ENCODE measurements around the gene ALMS1. TPM values are rescaled to one million over a fixed set of nuclear protein-coding genes. Genes with fewer than 3 reads are reported as not detected.
"Not testable (repeated sequence)": the region's sequence is repeated elsewhere in the genome, so short reads cannot be mapped to it uniquely, and the experiment has no call there.

Gene ALMS1
- polyA plus RNA-seq, 1 donor, result 45.2 TPM

GRCh38 chr2:73624036-73624435 lies 238.4 kb downstream of the ALMS1 start:
- DNase-seq, result not testable (repeated sequence)

DNA sequence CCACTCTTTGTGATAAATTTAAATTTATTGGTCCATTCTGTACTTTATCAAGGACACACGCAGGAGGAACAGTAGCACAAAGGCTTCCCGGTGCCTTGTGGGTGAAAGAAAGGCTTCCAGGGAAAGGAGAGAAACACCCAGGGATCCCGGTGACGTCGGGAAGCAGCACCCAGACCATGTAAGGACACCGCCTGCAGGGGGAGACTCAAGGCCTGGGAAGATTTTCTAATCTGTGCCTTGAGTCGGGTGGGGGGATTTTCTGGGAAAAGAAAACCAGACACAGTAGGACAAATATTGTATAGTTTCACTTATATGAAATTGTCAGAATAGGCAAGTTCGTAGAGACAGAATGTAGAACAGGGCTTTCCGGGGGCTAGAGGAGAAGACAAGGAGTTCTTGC lies 239.0 kb downstream of the ALMS1 start:
- not testable (repeated sequence) for DNase-seq

GRCh38 chr2:73626237-73626636 lies 240.6 kb downstream of the ALMS1 start:
- DNase-seq, result not testable (repeated sequence)

DNA sequence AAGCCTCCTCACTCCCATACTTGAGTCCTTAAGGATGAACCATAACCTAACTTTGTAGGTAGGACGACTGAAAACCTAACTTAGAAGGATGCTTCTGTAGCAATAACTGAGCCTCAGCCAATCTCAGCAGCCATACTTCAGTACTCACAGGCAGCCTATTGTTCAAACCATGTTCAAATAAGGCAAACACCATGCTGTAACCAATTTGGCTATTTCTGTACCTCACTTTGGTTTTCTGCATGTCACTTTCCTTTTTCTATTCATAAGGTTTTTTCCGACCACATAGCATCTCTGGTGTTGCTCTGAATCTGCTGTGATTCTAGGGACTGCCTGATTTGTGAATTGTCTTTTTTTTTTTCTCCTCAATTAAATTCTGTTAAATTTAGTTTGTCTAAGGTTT lies 242.9 kb downstream of the ALMS1 start:
- not testable (repeated sequence) for DNase-seq

- DNase-seq, result not testable (repeated sequence)
Measured at GRCh38 chr2:73630662-73631266, 245.1 kb downstream of the ALMS1 start.

- DNase-seq, result not testable (repeated sequence)
Measured at GRCh38 chr2:73636977-73637376, 251.3 kb downstream of the ALMS1 start.

DNA sequence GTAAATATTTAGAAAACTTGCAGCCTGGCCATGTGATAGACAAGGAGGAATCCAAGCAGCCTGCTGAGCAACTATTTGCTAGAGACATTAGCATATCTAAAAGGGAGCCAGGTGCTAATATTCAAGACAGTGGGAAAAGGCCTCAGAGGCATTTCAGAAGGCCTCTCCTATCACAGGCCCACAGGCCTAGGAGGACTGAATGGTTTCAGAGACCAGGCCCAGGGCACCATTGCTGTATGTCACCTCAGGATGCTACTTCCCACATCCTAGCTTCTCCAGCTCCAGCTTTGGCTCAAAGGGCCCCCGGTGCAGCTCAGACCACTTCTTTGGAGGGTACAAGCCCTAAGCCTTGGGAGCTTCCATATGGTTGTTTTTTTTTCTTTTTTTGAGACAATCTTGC lies 252.8 kb downstream of the ALMS1 start:
- DNase-seq, result no peak

DNA sequence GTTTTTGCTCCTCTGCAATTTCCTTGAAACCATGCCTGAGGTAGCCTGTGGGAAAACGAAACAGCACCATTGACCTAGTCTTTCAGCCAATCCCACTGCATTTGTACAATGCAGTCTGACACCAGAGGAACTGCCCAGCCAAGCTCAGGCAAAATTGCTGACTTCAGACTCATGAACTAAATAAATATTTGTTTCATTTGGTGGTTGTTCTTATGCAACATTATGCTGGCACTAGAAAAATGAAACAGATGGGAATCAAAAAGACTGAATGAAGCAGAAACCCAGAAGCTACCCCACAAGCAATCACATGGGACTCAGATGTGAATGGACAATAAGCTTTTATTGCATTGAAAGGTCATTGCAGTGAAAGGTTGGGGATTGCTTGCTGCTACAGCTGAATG lies 254.9 kb downstream of the ALMS1 start:
- no peak for DNase-seq

DNA sequence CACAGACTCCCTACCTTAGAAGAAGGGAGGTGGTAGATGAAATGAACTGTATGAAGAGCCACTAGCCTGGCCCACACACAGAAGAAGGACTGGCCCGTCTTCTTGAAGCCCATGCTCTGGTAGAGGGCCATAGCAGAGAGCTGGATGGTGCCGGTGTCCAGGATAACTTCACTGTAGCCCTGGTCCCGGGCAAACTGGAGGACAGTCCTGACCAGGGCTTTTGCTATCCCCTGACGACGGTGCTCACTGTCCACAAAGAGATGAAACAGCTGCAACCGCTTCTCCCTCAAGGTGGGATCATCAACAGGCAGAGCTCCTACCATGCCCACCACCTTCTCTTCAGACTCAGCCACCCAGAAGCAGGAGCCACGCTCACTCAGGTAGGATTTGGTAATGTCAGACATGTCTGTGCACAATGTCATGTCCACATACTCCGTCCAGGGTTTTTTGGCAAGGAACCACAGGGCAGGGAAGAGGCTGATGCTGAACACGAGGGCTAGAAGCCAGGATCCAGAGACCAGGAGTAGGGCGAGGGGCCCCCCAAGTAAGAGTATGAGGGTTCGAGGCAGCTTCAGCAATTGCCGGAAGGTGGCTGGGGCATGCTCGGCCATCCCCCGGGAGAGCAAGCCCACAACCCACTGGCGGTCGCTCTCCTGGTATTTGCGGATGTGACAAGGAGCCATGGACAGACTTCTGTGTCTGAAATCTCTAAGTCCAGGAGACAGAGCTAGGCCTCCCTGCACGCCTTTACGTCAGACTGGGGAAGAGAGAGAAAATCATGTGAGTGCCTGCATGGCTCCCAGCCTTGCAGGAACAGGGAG lies 255.5 kb downstream of the ALMS1 start:
- no peak for DNase-seq

- DNase-seq, result no peak
Measured at GRCh38 chr2:73641767-73642062, 256.1 kb downstream of the ALMS1 start.

DNA sequence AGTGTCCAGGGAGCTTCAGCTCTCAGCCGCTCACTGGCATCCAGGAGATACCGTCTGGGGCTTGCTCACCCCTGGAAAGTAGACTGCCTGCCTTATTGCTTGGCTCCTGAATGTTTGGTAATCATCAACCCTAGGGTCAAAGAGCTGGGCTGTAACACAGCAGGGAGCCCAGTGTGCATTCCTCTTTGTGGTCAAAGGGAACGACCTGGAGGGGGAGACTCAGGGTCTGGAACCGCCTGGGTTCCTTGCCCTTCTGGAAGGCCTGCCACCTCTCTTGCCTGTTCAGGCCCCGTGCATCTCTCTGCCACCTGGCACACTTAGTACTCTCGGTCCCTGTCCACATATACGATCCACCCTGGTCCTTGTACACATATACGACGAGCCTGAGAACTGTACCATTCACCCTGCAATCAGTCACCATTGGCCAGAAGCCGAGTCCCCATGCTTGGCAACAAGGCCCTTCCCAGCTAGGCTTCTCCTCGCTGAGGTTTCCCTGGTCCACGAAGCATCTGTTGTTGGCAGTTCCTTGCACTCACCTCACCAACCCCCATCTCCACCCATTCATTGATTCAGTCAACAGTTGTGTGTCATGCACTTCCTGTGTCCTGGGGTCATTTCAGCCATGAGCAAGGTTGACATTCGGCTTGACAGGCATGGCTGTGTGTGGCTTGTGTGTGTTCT lies 256.8 kb downstream of the ALMS1 start, which contains the start of gene NAT8:
Gene NAT8, minus strand, starts transcription at position 85 of the 681 bp plus-strand sequence. CDS start 794 bp downstream, outside the sequence.
- DNase-seq, result no peak

DNA sequence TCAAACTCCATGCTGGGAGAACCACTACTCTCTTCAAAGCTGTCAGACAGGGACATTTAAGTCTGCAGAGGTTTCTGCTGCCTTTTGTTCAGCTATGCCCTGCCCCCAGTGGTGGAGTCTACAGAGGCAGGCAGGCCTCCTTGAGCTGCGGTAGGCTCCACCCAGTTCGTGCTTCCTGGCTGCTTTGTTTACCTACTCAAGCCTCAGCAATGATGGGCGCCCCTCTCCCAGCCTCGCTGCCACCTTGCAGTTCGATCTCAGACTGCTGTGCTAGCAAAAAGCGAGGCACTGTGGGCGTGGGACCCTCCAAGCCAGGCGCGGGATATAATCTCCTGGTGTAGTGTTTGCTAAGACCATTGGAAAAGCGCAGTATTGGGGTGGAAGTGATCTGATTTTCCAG lies 262.1 kb downstream of the ALMS1 start:
- DNase-seq, result not testable (repeated sequence)

DNA sequence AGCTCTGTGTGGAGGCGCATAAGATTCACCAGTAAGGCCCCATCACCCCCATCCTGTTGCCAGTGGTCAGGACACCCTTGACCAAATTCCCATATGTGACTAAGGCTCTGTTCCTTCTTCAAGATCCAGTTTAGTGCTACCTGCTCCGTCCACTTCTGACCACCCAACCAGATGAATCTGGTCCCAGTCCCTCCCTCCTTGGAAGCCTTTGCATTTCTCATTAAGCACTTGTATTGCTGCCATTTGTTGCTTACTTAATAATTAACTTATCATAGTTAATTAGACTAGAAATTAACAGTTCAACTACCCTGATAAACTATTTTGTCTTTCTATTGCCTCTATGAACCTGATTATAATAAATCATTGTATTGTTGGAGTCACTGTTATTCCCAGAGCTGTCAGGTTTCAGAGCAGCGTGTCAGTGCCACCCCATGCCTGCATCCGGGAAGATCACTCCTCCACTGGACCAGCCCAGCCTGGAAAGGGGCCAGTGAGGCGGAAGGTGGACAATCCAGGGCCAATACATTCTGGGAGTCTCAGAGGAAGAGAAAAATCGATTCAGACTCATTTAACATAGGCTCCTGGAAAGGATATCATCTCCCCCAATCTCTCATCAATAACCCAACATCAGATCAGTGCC lies 266.1 kb downstream of the ALMS1 start:
- no peak for DNase-seq

- no peak for DNase-seq
Measured at GRCh38 chr2:73652348-73652747, 266.7 kb downstream of the ALMS1 start.

DNA sequence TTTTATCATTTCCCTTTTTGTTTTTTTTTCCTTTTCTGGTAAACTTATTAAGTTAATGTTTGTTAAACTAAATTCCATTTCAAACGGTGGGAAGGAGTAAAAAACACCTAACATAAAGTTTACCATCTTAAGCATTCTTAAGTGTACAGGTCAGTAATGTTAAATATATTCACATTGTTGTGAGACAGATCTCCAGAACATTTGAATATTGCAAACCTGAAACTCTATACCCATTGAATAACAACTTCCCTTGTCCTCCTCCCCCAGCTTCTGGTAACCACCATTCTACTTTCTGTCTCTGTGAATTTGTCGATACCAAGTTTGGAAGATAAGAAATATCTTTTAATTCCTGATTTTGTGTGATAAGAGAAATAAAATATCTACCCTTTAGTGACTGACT lies 268.5 kb downstream of the ALMS1 start:
- DNase-seq, result no peak

Other genes with a start within 250 kb of the ALMS1 start
- gene NOTO, start 183.3 kb upstream of the ALMS1 start, polyA plus RNA-seq (ENCODE audit: insufficient read length), result 0.10 TPM
- 43.4 TPM for gene SMYD5, start 171.6 kb upstream of the ALMS1 start, polyA plus RNA-seq (ENCODE audit: insufficient read length)
- 13.4 TPM for gene PRADC1, start 152.6 kb upstream of the ALMS1 start, polyA plus RNA-seq (ENCODE audit: insufficient read length)
- 276 TPM for gene CCT7, start 151.5 kb upstream of the ALMS1 start, polyA plus RNA-seq (ENCODE audit: insufficient read length)
- 2.1 TPM for gene FBXO41, start 101.4 kb upstream of the ALMS1 start, polyA plus RNA-seq (ENCODE audit: insufficient read length)
- not detected for gene EGR4, start 92.3 kb upstream of the ALMS1 start, polyA plus RNA-seq (ENCODE audit: insufficient read length)